Measurements from ENCODE around the gene CDC42EP3.

Gene CDC42EP3

DNA sequence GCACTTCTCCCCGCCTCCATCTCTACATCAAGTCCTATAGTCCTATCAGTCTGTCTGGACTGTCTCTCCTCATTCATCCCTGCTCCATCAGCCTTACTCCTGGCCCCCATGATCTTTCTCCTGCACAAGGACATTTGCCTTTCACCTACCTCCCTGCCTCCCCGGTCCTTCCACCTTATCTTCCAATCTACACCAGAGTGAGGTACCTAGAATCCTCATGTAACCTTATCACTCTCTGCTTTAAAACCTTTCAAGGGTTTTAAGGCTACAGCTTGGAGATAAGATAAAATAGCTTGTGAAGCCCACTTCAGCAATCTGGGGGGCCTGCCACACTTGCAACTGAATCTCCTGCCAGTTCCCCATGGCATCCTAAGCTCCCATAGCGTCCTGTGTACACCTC, 12.8 kb downstream of the CDC42EP3 start:
- DNase-seq (ENCODE audit: extremely low spot score, insufficient read length, low read depth) (no peak), FAIRE-seq (no peak)

DNA sequence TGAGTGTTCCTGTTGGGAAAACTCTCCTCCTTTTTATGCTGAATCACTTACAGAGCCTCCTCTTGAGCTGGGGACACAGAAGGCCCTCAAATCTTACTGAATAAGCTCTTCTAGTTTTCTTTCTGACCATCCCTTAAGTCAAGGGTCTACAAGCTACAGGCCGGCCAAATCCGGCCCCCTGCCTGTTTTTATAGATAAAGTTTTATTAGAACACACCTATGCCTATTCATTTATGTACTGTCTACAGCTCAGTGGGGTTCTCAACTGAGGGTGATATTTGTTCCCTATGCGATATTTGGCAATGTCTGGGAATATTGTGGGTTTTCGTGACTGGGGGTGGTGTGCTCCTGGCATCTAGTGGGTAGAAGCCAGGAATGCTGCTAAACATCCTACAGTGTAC, 14.0 kb downstream of the CDC42EP3 start:
- FAIRE-seq (no peak), DNase-seq (ENCODE audit: extremely low spot score, insufficient read length, low read depth) (no peak)

DNA sequence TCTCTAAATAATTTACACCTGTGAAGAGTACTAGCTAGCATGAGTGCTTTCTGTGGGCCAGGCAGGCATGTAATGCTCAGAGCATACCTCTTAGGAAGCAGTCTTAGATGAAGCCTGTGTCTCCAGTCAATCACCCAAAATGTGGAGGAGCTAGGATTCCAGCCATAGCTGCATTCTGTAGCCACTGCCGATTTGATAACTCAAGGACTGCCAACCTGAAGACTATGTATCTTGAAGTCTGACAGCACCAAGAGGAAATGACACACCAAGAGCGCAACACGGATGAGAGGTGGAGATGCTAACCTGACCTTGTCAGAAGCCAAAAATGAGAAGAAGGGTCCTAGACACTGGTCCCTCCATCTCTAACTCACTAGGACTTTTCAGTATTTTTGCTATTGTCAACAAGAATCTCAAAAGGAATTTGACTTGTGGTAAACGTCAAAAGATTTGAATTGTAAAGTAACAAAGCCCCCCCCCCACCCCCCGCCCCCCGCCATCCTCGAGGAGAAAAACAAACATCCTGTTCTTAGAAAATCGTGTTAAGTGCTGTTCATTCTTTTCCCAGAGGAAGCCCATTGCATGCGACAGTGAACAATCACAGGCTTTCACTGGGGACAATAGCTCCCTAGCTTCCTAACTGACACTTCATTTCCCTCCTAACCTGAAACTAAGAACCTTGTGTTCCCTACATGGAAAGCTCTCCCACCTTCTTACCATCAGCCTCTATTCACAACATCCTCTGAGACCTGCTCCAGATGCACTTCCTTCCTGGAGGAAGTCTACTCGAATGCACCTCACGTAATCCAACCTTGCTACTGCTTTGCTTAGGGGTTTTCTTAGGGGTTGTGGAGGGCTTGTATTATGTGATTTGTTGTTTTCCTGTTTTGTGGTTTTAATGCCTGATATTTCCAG, 14.7 kb downstream of the CDC42EP3 start:
- FAIRE-seq (no peak), DNase-seq (ENCODE audit: extremely low spot score, insufficient read length, low read depth) (no peak)

DNA sequence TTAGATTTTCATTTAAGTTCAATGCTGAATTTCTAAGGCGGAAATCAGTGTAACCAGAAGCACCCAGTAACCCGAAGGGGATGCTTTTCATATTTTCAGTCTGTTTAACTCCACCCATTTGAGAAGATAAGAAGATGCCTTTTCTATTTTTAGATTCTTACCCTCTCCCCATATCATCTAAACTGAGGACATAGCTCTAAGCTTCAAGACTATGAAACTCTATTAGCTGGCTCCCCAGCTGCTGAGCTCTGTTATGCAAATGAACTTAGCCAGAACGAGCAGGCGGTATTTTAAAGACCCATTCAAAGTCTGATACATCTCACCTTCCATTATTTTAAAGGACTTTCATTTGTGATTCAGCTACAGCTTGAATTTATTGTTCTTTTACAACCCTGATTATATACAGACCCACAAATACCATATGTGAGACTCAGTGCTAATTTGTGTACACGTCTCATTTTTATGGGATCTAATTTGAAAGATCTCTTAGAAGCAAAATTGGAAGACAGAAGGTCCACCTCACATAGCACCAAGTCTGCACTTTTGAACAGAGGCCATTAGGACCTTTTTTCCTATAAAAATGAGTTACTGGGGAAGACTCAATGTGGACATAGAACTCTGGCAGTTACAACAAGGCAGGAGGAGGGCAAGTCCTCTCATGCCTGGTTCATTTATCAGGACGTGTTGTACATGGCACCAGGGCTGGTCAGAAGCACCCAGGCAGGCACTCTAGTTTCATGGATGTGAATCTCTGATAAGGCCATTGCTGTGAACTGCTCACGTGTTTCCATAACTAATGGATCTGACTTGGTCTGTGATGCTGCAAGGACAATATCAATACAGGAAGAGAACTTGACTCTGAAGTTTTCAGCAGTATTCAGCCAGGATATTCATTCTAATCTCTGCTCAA, 16.3 kb downstream of the CDC42EP3 start:
- peak; percentile 63 for DNase-seq (ENCODE audit: extremely low spot score, insufficient read length, low read depth)

DNA sequence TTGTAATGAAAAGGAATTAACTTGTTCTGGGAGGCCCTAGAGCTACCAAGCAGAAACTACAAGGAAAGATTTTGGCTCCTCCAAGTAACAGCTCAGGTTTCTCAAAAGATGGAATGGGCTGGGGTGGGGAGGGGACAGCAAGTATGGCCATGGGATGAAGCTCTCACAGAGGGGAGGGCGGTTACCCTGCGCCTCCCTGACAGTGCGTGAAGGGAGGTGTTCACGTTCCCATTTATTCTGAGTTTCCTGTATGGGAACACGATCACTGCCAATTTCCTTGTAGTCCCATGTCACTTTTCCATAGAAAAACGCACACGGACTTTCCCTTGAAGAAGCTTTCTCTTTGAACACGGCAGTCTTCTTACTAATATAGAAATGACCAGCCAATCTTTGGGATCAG, 17.0 kb downstream of the CDC42EP3 start:
- DNase-seq (ENCODE audit: extremely low spot score, insufficient read length, low read depth): no peak
- FAIRE-seq: no peak

More for the DNA sequence above, 16.3 kb downstream of the CDC42EP3 start:
- FAIRE-seq: peak; percentile 90

DNA sequence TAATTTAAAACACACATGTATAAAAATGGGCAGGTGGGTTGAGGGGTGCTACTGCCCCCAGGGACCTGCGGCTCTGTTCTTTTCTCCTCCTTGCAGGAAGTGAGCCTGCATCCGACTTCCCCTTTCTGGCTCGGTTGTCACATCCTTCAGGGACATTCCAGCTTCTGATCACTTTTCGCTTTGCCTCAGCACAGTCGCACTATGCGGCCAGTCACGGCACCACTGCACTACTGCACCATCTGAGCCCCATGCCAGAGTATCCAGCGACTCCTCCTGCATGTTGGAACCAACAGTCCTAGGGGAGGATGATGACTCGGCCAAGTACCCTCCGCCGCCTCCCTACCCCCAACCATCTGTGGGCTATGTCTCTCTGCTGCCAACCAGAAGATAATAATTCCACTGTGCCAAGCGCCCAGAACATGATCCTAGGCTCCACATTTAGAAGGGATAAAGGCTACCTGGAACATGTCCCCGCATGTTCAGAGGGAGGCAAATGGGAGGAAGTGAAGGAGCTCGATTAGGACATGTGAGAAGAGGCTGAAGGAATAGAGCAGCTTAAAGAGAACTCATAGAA, 17.6 kb downstream of the CDC42EP3 start:
- DNase-seq (ENCODE audit: extremely low spot score, insufficient read length, low read depth) (peak; percentile 33), FAIRE-seq (peak; percentile 92)

DNA sequence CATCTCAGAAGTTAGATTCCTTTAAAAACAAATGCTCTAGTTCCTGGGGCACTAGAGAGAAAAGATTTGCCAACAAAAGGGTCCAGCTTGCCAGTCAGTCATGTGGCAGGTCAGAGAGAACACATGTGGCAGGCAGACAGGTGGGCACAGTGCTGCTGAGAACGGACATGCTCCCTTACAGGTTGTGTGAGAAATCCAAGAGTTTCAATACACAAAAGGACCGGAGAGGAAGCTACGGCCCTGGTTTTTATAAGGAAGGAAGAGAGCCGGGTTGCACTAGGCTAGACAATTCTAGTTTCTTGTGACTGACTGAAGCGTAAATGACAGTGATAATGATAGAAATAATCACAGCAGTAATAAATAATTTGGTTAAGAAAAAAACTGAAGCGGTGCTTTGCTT, 18.3 kb downstream of the CDC42EP3 start:
- no peak for FAIRE-seq
- DNase-seq (ENCODE audit: extremely low spot score, insufficient read length, low read depth): no peak

DNA sequence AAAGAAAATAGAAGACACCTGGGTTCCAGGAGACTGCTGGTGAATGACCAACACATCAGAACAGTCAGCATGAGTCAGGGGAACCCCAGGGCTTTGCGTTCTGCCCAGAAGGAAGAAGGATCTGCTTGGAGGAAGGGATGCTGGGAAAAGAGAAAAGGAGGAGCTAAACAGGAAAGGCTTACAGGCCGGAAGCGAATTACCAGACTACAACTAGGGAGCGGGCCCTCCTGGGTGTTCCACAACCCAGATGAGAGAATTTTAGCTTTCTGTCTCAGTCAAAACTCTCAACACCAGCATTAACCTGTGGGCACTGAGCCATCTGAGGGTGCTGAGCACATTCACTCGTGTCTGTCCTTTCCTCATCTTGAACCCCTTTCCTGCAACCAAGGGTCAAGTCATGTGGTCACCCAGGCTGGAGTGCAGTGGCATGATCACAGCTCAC, 19.2 kb downstream of the CDC42EP3 start:
- peak; percentile 73 for FAIRE-seq
- no peak for DNase-seq (ENCODE audit: extremely low spot score, insufficient read length, low read depth)

DNA sequence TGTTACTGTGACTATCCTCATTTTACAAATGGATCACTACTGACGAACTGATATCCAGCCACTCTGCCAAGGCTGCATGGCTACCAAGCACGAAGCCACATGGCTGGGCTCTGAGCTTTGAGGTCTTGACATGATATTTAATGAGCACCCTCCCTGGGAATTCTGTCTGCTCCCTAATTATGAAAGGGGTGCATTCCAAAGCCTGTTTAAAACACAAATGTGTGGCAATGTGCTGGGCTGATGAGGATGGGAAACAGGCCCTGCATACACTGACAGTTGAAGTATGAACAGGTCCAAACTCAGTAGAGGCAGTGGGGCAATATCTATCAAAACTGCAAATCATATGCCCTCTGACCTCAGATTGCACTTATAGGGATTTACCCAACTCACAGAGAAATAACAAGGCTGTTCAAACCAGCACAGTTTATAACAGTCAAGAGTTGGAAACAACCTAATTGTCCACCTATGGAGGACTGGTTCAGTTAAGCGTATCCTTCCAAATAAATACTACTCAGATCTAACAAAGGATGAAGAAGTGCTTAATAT, 20.8 kb downstream of the CDC42EP3 start:
- no peak for FAIRE-seq
- no peak for DNase-seq (ENCODE audit: extremely low spot score, insufficient read length, low read depth)

DNA sequence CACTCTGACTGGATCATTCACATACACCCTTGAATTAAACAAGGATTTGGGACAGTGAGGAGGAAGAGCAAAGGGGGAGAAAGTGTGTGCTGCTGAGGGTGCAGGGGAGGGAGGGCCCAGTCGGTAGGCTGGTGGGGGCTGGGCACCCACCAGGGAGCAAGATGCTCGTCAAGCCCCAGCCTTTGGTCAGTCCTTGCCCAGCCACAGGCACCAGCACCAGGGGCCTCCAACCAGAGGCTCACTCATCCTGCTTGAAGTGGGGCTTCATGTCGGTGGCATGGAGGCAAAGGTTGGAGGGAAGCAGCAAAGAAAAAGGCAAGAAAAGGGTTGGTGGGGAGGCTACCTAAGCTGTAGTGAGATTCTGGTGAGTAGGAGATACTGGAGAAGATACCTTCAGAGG, 21.9 kb downstream of the CDC42EP3 start:
- no peak for DNase-seq (ENCODE audit: extremely low spot score, insufficient read length, low read depth)
- FAIRE-seq: no peak

DNA sequence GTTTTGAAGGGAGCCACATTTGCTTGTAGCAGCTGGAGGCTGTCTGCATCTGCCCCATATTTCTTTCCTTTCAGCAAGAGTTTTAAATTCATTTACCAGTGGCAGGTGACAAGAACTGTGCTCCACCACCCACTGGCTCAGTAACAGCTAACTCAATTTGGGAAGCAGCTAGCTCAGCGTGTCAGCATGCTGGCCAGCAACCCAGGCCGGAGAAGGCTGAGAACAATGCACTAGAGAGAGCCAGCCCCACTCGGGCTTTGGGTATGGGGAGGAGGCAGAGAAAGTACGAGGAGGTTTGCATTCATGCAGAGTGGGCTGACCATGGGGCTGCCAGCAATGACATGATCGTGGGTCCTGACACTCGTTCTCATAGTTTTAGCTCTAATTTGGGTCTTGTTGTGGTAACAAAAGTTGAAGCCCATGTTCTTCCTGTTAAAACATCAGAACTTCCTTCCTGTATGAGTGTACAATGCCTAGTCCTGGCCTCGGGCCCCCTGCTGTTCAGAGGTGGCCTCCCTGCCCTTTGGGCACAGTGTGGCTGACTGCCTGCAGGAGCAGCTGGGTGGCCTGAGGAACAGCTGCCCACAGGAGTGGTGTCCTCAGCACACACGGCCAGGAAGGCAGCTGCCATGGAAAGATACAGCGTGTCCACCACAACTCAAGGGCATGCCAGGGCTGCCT, 23.0 kb downstream of the CDC42EP3 start:
- FAIRE-seq (no peak), DNase-seq (ENCODE audit: extremely low spot score, insufficient read length, low read depth) (no peak)

DNA sequence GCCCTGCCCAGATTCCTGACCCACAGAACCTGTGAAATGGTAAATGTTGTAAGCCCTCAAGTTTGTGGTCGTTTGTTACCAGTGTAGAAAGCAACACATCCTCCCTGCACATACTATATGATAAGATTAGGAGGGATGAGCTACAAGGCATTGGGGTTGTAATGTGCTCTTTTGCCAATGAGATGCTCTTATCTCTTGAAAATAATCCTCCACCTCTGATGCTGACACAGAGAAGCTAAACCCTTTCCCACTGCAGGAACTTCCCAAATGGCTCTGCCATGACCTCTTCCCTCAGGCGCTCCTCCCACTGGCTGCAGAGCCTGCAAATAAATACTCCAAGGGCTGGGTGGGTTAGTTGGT, 23.5 kb downstream of the CDC42EP3 start:
- no peak for FAIRE-seq

DNA sequence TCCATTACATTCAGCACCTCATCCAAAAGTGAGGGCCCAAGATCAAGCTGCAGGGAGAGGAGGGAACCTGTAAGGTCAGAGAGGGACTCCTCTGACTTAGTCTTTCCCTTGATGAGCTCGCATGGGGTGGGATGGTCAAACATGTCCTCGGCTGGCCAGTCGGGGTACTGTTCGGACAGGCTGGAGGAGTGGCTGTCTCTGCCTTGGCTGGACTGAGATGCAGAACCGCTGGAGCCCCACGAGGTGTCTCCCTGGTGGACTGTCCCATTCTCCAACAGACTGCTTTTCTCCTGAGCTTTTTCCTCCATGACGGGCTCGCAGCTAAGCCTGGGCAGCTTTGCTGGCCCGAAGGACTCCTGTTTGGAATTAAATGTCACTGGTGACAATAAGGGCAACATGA, 25.6 kb downstream of the CDC42EP3 start:
- DNase-seq (ENCODE audit: extremely low spot score, insufficient read length, low read depth) (no peak), FAIRE-seq (no peak)

More for the DNA sequence above, 23.5 kb downstream of the CDC42EP3 start:
- no peak for DNase-seq (ENCODE audit: extremely low spot score, insufficient read length, low read depth)

DNA sequence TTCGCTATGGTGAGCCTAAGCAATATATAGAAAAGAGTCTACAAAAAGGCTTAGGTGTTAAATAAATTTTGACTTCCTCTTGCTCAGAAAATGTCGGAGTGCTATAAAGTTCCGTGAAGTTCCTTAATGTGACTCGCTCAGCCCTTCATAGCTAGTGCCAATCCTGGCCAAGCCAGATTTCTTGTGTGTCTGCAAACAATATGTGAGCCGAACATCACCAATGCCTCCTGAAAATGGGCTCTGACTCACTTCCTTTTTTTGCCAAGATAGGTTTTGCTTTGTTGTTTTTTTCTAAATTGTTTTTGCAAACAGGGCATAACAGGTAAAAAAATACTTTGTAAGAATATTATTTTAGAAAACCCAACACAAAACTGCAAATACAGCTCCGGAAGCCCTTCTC, 26.1 kb downstream of the CDC42EP3 start:
- DNase-seq (ENCODE audit: extremely low spot score, insufficient read length, low read depth): no peak
- no peak for FAIRE-seq

DNA sequence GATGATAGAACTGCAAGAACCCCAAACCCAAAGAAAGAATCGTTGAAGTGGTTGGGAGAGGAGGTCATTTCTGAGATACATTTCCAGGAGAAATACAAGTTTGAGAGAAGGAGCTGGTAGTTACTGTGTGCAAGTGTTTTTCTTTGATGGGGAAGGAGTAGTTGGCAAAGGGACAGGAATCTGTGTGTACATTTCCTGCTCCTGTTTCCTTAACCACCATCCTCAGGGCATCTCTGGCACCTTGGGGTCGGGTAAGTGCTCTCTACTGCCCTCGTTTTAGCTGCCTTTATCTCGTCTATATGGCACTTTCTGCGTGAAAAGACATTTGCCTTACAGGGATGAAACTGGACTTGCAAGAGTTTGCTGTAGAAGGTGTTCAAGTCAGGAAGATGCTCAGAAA, 27.3 kb downstream of the CDC42EP3 start:
- FAIRE-seq (no peak), DNase-seq (ENCODE audit: extremely low spot score, insufficient read length, low read depth) (no peak)

DNA sequence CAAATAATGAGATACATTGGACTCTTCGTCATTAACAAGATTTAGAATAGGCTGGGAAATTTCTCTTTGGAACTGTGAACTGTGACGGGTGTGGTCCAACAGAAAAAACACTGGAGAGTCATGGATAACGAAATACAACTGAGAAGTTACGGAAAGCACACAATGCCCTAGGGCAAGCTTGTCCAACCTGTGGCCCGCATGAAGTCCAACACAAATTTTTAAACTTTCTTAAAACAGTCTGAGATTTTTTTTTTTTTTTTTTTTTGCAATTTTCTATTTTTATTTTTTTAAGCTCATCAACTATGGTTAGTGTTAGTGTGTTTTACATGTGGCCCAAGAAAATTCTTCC, 27.7 kb downstream of the CDC42EP3 start:
- FAIRE-seq: no peak
- no peak for DNase-seq (ENCODE audit: extremely low spot score, insufficient read length, low read depth)

DNA sequence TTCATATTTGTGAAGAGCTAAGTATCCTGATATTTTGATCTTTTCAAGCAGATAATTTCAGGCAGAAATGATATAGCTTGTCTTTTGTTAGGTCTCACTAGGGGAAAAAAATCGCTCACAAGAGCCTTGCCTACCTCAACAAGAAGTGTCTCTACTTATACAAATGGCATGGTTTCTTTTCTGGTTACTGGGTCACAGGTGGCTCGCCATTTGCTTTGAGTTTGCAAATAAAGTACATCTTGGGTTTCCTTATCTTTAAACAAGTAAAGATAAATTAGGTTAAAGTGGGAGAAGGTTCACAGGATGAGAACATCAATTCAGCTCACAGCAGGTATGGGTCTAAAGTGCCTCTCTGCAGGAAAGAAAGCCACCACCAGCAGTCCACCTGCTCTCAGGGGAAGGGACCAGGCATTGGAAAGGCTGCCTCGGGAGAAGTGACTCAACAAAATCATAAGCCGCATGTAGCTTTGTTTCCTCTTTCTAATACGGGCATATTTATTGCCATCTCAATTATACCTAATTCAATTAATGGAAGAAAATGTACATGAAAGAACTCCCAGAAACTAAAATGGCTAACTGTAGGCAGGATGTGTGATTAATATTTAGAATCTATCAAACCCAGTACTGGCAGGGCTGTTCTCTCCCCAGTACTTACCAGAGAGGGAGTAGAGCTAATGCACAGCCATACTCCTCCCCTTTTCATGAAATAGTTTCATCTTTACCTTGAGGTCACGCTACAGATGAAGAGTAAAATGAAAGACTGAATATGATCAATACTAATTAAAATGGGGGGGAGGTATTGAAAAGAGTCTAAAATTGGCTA, 28.3 kb downstream of the CDC42EP3 start:
- FAIRE-seq (no peak), DNase-seq (ENCODE audit: extremely low spot score, insufficient read length, low read depth) (no peak)

DNA sequence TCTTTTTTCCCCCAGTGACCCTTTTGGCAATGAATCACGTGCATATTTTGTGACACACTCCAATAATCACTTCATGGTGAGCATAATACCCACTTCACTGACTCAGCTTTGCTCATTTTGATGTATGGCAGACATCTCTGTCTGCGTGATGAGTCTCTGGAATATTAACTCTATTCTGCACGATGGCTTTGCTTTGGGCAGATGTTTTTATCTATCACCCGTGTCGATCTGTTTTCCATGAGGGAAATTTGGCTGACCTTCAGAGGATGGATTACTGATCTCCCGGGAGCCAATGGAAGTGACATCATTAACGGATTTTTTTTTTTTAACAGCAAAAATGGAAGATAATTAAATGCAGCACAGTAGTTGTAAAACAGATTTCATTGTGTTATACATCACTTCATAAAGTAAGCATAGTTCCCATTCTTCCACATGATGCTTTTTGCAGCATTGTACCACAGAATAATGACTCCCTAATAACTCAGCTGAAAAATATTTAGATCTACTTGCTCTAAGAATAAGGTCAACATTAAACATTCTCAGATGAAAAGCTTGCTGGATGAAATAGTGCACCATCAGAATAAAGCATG, 29.8 kb downstream of the CDC42EP3 start:
- DNase-seq (ENCODE audit: extremely low spot score, insufficient read length, low read depth) (no peak), FAIRE-seq (no peak)

DNA sequence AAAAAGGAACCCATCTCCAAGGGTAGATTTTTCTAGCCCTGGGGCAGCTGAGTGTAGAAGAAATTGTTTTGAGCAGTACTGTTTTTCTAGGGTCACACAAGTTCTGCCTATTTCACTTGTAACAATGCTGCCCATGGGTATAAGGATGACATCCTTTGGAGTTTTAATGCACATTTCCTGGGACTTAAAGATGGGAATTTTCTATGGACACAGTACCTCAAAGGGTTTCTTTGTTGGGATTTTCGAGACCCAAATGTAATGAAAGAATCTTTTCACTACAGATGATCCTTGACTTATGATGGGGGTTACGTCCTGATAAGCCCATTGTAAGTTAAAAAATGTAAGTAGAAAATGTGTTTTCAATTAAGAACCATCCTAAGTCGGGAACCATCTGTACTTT, 31.8 kb downstream of the CDC42EP3 start:
- DNase-seq (ENCODE audit: extremely low spot score, insufficient read length, low read depth): no peak
- no peak for FAIRE-seq

All from GM18507 (cell line).